H9 (cell line): ENCODE measurements around the gene MIPOL1. TPM values are rescaled to one million over a fixed set of nuclear protein-coding genes. Genes with fewer than 3 reads are reported as not detected.

Source experiments
- DNase-seq: peaks from one replicate; pipeline ENCODE4 v3.0.0-alpha.2; 2017
- H2AFZ ChIP-seq: one replicate; pipeline ENCODE4 v1.6.1; 2013; ENCODE audit warnings: mild to moderate bottlenecking, low read length, control low read depth, moderate library complexity
- H2AK5ac ChIP-seq: 2 replicates; pipeline ENCODE4 v1.6.1; 2013; ENCODE audit warnings: low read length, control low read depth, mixed read lengths; ENCODE audit not compliant: insufficient read length
- H2BK120ac ChIP-seq: one replicate; pipeline ENCODE4 v1.6.1; 2013; ENCODE audit warnings: low read depth, mild to moderate bottlenecking, low read length, control low read depth, inconsistent platforms; ENCODE audit not compliant: poor library complexity, severe bottlenecking
- H2BK12ac ChIP-seq: 2 replicates; pipeline ENCODE4 v1.6.1; 2013; ENCODE audit warnings: low read length, control low read depth, mixed read lengths, low read depth; ENCODE audit not compliant: insufficient read length
- H2BK15ac ChIP-seq: 2 replicates; pipeline ENCODE4 v1.6.1; 2013; ENCODE audit warnings: low read depth, low read length, control low read depth
- H2BK20ac ChIP-seq: one replicate; pipeline ENCODE4 v1.6.1; 2013; ENCODE audit warnings: low read depth, mild to moderate bottlenecking, low read length, control low read depth, inconsistent platforms; ENCODE audit not compliant: poor library complexity, severe bottlenecking
- H2BK5ac ChIP-seq: 2 replicates; pipeline ENCODE4 v1.6.1; 2013; ENCODE audit warnings: low read length, control low read depth, mixed read lengths; ENCODE audit not compliant: insufficient read length
- H3K14ac ChIP-seq: 2 replicates; pipeline ENCODE4 v1.6.1; 2013; ENCODE audit warnings: low read length, control low read depth; ENCODE audit not compliant: insufficient read depth
- H3K18ac ChIP-seq: 2 replicates; pipeline ENCODE4 v1.6.1; 2013; ENCODE audit warnings: low read depth, mild to moderate bottlenecking, mixed read lengths, low read length, control low read depth; ENCODE audit not compliant: insufficient read length
- H3K23ac ChIP-seq: 2 replicates; pipeline ENCODE4 v1.6.1; 2013; ENCODE audit warnings: low read length, control low read depth, mixed read lengths, low read depth; ENCODE audit not compliant: insufficient read length
- H3K23me2 ChIP-seq: 2 replicates; pipeline ENCODE4 v1.6.1; 2013; ENCODE audit warnings: low read depth, mild to moderate bottlenecking, mixed read lengths, low read length, control low read depth; ENCODE audit not compliant: insufficient read length, poor library complexity, severe bottlenecking
- H3K27ac ChIP-seq: 2 replicates; pipeline ENCODE4 v1.5.1; 2013; ENCODE audit warnings: low read length, control low read depth, mixed read lengths, low read depth; ENCODE audit not compliant: insufficient read length
- H3K27me3 ChIP-seq: 2 replicates; pipeline ENCODE4 v1.6.1; 2013; ENCODE audit warnings: low read length, control low read depth, inconsistent platforms; ENCODE audit not compliant: insufficient read depth
- H3K4ac ChIP-seq: 2 replicates; pipeline ENCODE4 v1.6.1; 2013; ENCODE audit warnings: low read depth, mild to moderate bottlenecking, control low read depth, inconsistent platforms, low read length, moderate library complexity
- H3K4me1 ChIP-seq: 2 replicates; pipeline ENCODE4 v1.6.1; 2013; ENCODE audit warnings: low read length, control low read depth, inconsistent platforms; ENCODE audit not compliant: insufficient read depth
- H3K4me2 ChIP-seq: 2 replicates; pipeline ENCODE4 v1.6.1; 2013; ENCODE audit warnings: low read length, control low read depth, mixed read lengths; ENCODE audit not compliant: insufficient read length, insufficient read depth
- H3K56ac ChIP-seq: 2 replicates; pipeline ENCODE4 v1.6.1; 2013; ENCODE audit warnings: low read depth, mild to moderate bottlenecking, mixed read lengths, low read length, control low read depth; ENCODE audit not compliant: insufficient read length
- H3K79me1 ChIP-seq: 2 replicates; pipeline ENCODE4 v1.6.1; 2013; ENCODE audit warnings: low read depth, mild to moderate bottlenecking, moderate library complexity, low read length, control low read depth, inconsistent platforms; ENCODE audit not compliant: insufficient read depth, poor library complexity, severe bottlenecking
- H3K79me2 ChIP-seq: 2 replicates; pipeline ENCODE4 v1.6.1; 2013; ENCODE audit warnings: low read length, control low read depth, inconsistent platforms; ENCODE audit not compliant: insufficient read depth
- H3K9ac ChIP-seq: 2 replicates; pipeline ENCODE4 v1.6.1; 2013; ENCODE audit warnings: low read length, control low read depth, mixed read lengths; ENCODE audit not compliant: insufficient read length; ENCODE audit errors: extremely low read depth
- H3K9me3 ChIP-seq: one replicate; pipeline ENCODE4 v1.6.1; 2013; ENCODE audit warnings: low read depth, low read length, inconsistent platforms; ENCODE audit not compliant: control insufficient read depth
- H3T11ph ChIP-seq: one replicate; pipeline ENCODE4 v1.6.1; 2013; ENCODE audit warnings: mild to moderate bottlenecking, low read length, control low read depth, inconsistent platforms
- H4K20me1 ChIP-seq: one replicate; pipeline ENCODE4 v1.6.1; 2013; ENCODE audit not compliant: control insufficient read depth, insufficient read length, insufficient read depth
- H4K5ac ChIP-seq: 2 replicates; pipeline ENCODE4 v1.6.1; 2013; ENCODE audit warnings: low read depth, mild to moderate bottlenecking, mixed read lengths, low read length, control low read depth; ENCODE audit not compliant: insufficient read length
- H4K8ac ChIP-seq: replicated peaks from 2 replicates; pipeline ENCODE4 v1.6.1; 2013; ENCODE audit warnings: low read length, control low read depth, mixed read lengths, low read depth; ENCODE audit not compliant: insufficient read length
- H4K91ac ChIP-seq: 2 replicates; pipeline ENCODE4 v1.6.1; 2013; ENCODE audit warnings: low read depth, mild to moderate bottlenecking, moderate library complexity, mixed read lengths, low read length, control low read depth; ENCODE audit not compliant: insufficient read length
- H3K27ac Mint-ChIP-seq, 3 experiments: 2 replicates in 2 of 3; 3 replicates in 1 of 3; pipeline ENCODE4 v1.8.0; 2020 to 2021; ENCODE audit warnings: mixed read lengths in 3 of 3, mild to moderate bottlenecking in 1 of 3, moderate library complexity in 1 of 3
- H3K27me3 Mint-ChIP-seq: 2 replicates; pipeline ENCODE4 v1.8.0; 2021; ENCODE audit warnings: low read depth, mild to moderate bottlenecking, moderate library complexity, mixed read lengths
- H3K36me3 Mint-ChIP-seq, 3 experiments: 2 replicates in 2 of 3; 3 replicates in 1 of 3; pipeline ENCODE4 v1.8.0; 2020 to 2021; ENCODE audit warnings: low read depth in 3 of 3, mixed read lengths in 3 of 3; ENCODE audit not compliant: insufficient read depth in 1 of 3
- H3K4me1 Mint-ChIP-seq, 2 experiments: 2 replicates each; pipeline ENCODE4 v1.8.0; 2020; ENCODE audit warnings: mixed read lengths in 2 of 2
- H3K4me3 Mint-ChIP-seq, 2 experiments: 2 replicates in 1 of 2; 3 replicates in 1 of 2; pipeline ENCODE4 v1.8.0; 2020 to 2021; ENCODE audit warnings: mild to moderate bottlenecking in 2 of 2, mixed read lengths in 2 of 2, moderate library complexity in 1 of 2
- H3K9me3 Mint-ChIP-seq, 2 experiments: 2 replicates in 1 of 2; 3 replicates in 1 of 2; pipeline ENCODE4 v1.8.0; 2020; ENCODE audit warnings: mild to moderate bottlenecking in 2 of 2, mixed read lengths in 2 of 2, moderate library complexity in 1 of 2
- WGBS: extraction: QIAGEN DNeasy Blood & Tissue Kit; methylation state at CpG from one replicate; pipeline ENCODE4 v1.1.7; 2013; ENCODE audit warnings: missing lambda C conversion rate, low lambda C conversion rate, mixed read lengths; ENCODE audit not compliant: insufficient read length; ENCODE audit errors: extremely low coverage; 5-methylcytosine and 5-hydroxymethylcytosine counted together
- total RNA-seq: library from RNA; stranded (reverse); gene quantifications from 2 replicates; pipeline ENCODE4 v1.2.1, GENCODE V29; 2021
- TF ChIP-seq, protein P1 (sequence below): fragments of 200-600 bp; sonication (generic); conservative IDR thresholded peaks from 3 replicates; pipeline ENCODE4 v1.8.0; 2021; ENCODE audit warnings: antibody characterized with exemption, mild to moderate bottlenecking

Gene MIPOL1
- total RNA-seq, 1 experiment from 2014 or later = 15.6 TPM

DNA sequence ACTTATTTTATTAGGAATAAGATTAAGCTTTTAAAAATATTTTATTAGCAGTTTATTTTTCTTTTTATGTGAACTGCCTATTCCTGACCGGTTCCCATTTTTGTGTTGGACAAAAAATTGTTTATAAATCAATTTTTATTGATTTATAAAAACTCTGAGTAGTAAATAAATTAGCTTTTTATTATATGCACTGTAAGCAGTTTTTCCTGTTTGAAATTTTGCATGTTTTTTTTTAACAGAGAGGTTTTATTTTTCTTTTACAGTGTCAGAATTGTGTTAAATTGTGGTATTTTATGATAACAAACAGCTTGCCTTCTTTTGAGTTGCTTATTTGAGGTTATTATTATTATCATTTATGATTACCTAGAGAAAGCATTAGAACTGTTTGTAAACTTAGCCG lies 329.3 kb downstream of the MIPOL1 start:
- no peak overlapping the region for H4K91ac ChIP-seq
- H3K9me3 ChIP-seq = no peaks in the 10 kb centered on the region
- no peak overlapping the region for H3K27ac ChIP-seq
- H2BK5ac ChIP-seq = no peak overlapping the region
- H4K5ac ChIP-seq = no peak overlapping the region
- no peak overlapping the region for H2AK5ac ChIP-seq
- no peak overlapping the region for H2BK20ac ChIP-seq
- H3K4me2 ChIP-seq = no peak overlapping the region
- H3K14ac ChIP-seq = no peak overlapping the region
- H4K20me1 ChIP-seq = no peaks in the 10 kb centered on the region
- Mint-ChIP-seq H3K27me3 (no peaks in the 10 kb centered on the region), H3K4me1 (no peaks in the 10 kb centered on the region), H3K36me3 (no peaks in the 10 kb centered on the region), H3K9me3 (no peaks in the 10 kb centered on the region), H3K4me3 (no peak overlapping the region), H3K27ac (no peak overlapping the region)
- H3K79me1 ChIP-seq = no peaks in the 10 kb centered on the region
- H2BK12ac ChIP-seq = no peak overlapping the region
- no peak overlapping the region for H3K56ac ChIP-seq
- no peak overlapping the region for H2BK120ac ChIP-seq
- H3K23ac ChIP-seq = no peak overlapping the region
- H3K27me3 ChIP-seq = no peaks in the 10 kb centered on the region
- no peaks in the 10 kb centered on the region for H3K23me2 ChIP-seq
- no peak overlapping the region for H3K18ac ChIP-seq
- H3K4me1 ChIP-seq = no peaks in the 10 kb centered on the region
- H3K79me2 ChIP-seq = no peaks in the 10 kb centered on the region
- no peak overlapping the region for H3K9ac ChIP-seq
- H2BK15ac ChIP-seq = no peak overlapping the region
- DNase-seq = no peak
- H2AFZ ChIP-seq = no peak overlapping the region
- H3K4ac ChIP-seq = no peak overlapping the region
- TF ChIP-seq, protein P1, sequence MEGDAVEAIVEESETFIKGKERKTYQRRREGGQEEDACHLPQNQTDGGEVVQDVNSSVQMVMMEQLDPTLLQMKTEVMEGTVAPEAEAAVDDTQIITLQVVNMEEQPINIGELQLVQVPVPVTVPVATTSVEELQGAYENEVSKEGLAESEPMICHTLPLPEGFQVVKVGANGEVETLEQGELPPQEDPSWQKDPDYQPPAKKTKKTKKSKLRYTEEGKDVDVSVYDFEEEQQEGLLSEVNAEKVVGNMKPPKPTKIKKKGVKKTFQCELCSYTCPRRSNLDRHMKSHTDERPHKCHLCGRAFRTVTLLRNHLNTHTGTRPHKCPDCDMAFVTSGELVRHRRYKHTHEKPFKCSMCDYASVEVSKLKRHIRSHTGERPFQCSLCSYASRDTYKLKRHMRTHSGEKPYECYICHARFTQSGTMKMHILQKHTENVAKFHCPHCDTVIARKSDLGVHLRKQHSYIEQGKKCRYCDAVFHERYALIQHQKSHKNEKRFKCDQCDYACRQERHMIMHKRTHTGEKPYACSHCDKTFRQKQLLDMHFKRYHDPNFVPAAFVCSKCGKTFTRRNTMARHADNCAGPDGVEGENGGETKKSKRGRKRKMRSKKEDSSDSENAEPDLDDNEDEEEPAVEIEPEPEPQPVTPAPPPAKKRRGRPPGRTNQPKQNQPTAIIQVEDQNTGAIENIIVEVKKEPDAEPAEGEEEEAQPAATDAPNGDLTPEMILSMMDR = no peak
- no peak overlapping the region for H3T11ph ChIP-seq
- WGBS = no CpG with 5 or more reads among the region's 2 CpGs
- no peak overlapping the region for H4K8ac ChIP-seq
